Fibroblast of mammary gland (primary cell): ENCODE results near the gene ABHD4.
A peak's percentile ranks its signal among the peaks of the same experiment; 100 is the strongest.
"Not testable (repeated sequence)": the region's sequence is repeated elsewhere in the genome, so short reads cannot be mapped to it uniquely, and the experiment has no call there.

Source experiments
- DNase-seq: peaks from one replicate; pipeline ENCODE4 v3.0.0-alpha.2; 2010; ENCODE audit warnings: low read depth
- H3K4me3 ChIP-seq: 2 replicates; pipeline ENCODE4 v1.5.1; 2011; ENCODE audit warnings: low read depth, mild to moderate bottlenecking, low read length, moderate library complexity; ENCODE audit not compliant: control insufficient read depth
- CTCF ChIP-seq: conservative IDR thresholded peaks from 2 replicates; pipeline ENCODE4 v1.5.1; 2011; ENCODE audit warnings: low read depth, low read length, inconsistent platforms; ENCODE audit not compliant: control insufficient read depth, insufficient read depth

Gene ABHD4

DNA sequence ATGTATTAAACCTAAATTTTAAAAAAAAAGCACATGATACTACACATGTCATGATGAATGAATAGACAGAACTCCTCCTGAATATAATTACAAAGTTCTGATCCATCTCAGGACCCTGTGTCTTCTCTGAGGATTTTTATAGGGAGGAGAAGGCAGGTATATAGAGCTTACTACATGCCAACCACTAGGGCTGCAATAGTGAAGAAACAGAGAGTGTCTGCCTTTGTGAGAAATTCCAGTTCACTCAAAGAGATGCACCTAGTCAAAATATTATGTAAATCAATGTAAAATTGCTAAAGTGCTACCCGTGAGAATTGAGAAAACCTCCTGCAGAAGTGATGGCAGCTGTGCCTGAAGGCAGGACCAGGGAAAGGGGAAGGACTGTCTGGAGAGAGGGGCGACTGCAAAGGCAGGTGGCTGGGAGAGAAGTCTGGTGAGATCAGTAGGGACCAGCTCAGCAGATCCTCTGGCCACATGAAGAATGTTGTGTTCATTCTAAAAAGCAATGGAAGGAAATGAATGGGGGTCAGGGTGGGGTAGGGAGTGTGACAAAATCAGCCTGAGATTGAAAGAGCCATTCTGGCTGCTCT is 15.1 kb downstream of the ABHD4 start:
- TF ChIP-seq CTCF: no peak
- no peak for DNase-seq

DNA sequence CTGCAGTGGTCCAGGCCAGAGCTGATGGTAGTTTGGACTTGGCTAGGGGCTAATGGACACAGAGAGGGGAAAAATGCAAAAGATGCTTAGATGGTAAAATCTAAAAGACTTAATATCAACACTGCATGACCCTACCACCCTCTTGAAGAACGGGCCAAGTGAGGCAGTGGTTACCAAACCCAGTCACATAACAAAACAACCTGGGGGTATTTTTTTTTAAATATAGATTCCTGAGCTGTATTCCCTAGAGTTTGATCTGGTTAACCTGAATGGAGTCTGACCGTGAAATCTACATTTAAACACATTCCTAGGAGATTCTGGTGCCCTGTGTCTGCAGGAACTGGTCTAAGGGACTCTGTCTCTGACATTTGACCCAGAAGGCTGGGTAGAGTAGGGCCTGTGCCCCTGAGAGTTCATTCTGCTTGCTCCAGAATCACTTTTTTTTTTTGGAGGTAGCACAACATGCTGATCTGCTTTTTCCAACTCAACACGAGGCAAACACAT is 15.7 kb downstream of the ABHD4 start:
- no peak for DNase-seq
- TF ChIP-seq CTCF: no peak
- H3K4me3 ChIP-seq: no peak overlapping the region

More for the DNA sequence above, 15.1 kb downstream of the ABHD4 start:
- no peak overlapping the region for H3K4me3 ChIP-seq

DNA sequence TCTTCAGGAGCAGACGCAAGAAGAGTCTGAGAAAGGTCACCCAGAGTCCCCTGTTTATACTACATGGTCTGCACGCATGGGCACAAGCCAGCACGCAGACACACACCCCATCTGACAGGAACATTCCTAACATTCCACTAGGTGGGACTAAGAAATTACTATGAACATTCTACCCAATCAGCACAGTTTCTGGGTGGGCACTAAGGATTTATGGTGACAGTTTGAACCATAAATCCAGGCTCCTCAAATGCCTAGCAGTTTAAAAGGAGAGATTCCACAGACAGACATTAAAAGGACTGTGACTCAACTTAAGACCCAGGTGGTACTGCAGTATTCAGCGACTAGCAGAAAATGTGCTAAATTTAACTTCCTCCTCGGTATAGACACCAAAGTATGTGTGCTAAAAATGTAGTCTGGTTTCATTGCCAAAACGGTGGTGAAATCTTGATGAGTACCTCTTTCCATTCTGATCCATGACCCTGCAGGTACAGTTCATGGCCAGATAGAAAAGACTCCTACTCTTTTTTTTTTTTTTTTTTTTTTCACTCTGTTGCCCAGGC is 16.2 kb downstream of the ABHD4 start:
- no peak overlapping the region for H3K4me3 ChIP-seq
- no peak for TF ChIP-seq CTCF
- peak; percentile 83 for DNase-seq

GRCh38 chr14:22615765-22616164 is 17.7 kb downstream of the ABHD4 start:
- DNase-seq: not testable (repeated sequence)

GRCh38 chr14:22622255-22622654 is 24.2 kb downstream of the ABHD4 start:
- no peak for TF ChIP-seq CTCF
- DNase-seq: peak; percentile 79
- H3K4me3 ChIP-seq: no peak overlapping the region

More at GRCh38 chr14:22615765-22616164, 17.7 kb downstream of the ABHD4 start:
- not testable (repeated sequence) for H3K4me3 ChIP-seq

- no peak overlapping the region for H3K4me3 ChIP-seq
- TF ChIP-seq CTCF: no peak
- DNase-seq: no peak
These were observed 24.9 kb downstream of the ABHD4 start for GRCh38 chr14:22623047-22623446.

GRCh38 chr14:22626590-22626989 is 28.5 kb downstream of the ABHD4 start:
- no peak for DNase-seq
- H3K4me3 ChIP-seq: no peak overlapping the region
- TF ChIP-seq CTCF: no peak
